HepG2 (cell line): Measurements from ENCODE around the gene PYY. TPM values are rescaled to one million over a fixed set of nuclear protein-coding genes. Genes with fewer than 3 reads are reported as not detected.

Source experiments
- ATAD3A ChIP-seq: sonication (generic); formaldehyde crosslinking; IDR thresholded peaks from 2 replicates; pipeline ENCODE4 v1.4.0; 2020; ENCODE audit warnings: missing genetic modification reagents
- BRCA1 ChIP-seq: sonication (generic); formaldehyde crosslinking; IDR thresholded peaks from 2 replicates; pipeline ENCODE4 v1.4.0; 2020; ENCODE audit warnings: missing genetic modification reagents
- DNMT1 ChIP-seq: sonication (generic); formaldehyde crosslinking; IDR thresholded peaks from 2 replicates; pipeline ENCODE4 v1.5.1; 2020; ENCODE audit warnings: mild to moderate bottlenecking, missing genetic modification reagents
- DRAP1 ChIP-seq: IDR thresholded peaks from 2 replicates; pipeline ENCODE4 v1.6.1; 2016; ENCODE audit warnings: missing genetic modification reagents, missing compliant biosample characterization
- EP300 ChIP-seq, 3 experiments: sonication (generic) in 1 of 3; formaldehyde crosslinking in 1 of 3; IDR thresholded peaks; 2 replicates each; pipeline versions ENCODE4 v1.5.1 to v1.6.1; 2011 to 2020; ENCODE audit warnings: low read depth in 2 of 3, low read length in 2 of 3, borderline replicate concordance in 1 of 3, improper control_type of control experiment in 1 of 3, mild to moderate bottlenecking in 1 of 3, missing genetic modification reagents in 1 of 3, moderate library complexity in 1 of 3
- ESRRA ChIP-seq: sonication (generic); formaldehyde crosslinking; IDR thresholded peaks from 2 replicates; pipeline ENCODE4 v1.5.1; 2020; ENCODE audit warnings: mild to moderate bottlenecking, low read depth, missing genetic modification reagents
- FIP1L1 ChIP-seq: fragments of 200-400 bp; formaldehyde crosslinking; IDR thresholded peaks from 2 replicates; pipeline ENCODE4 v1.6.1; 2018; ENCODE audit warnings: low read depth, mild to moderate bottlenecking, low read length, moderate library complexity, borderline replicate concordance; ENCODE audit not compliant: insufficient read depth
- FOXP1 ChIP-seq, 2 experiments: fragments of 450-650 bp in 1 of 2; IDR thresholded peaks; 2 replicates each; pipeline ENCODE4 v1.6.1; 2017 to 2018; ENCODE audit warnings: antibody characterized with exemption in 1 of 2
- KDM6A ChIP-seq: IDR thresholded peaks from 2 replicates; pipeline ENCODE4 v1.6.1; 2016; ENCODE audit warnings: low read depth
- KMT2A ChIP-seq: sonication (generic); formaldehyde crosslinking; IDR thresholded peaks from 2 replicates; pipeline ENCODE4 v1.4.0; 2020; ENCODE audit warnings: missing genetic modification reagents
- MAFF ChIP-seq: IDR thresholded peaks from 2 replicates; pipeline ENCODE4 v1.6.1; 2011; ENCODE audit warnings: low read depth, low read length, improper control_type of control experiment
- MXD1 ChIP-seq: sonication (generic); formaldehyde crosslinking; IDR thresholded peaks from 2 replicates; pipeline ENCODE4 v1.4.0; 2020; ENCODE audit warnings: mild to moderate bottlenecking, missing genetic modification reagents
- MXI1 ChIP-seq: IDR thresholded peaks from 3 replicates; pipeline ENCODE4 v1.6.1; 2012; ENCODE audit warnings: low read depth, low read length, inconsistent platforms, borderline replicate concordance
- NONO ChIP-seq, 2 experiments: fragments of 450-650 bp in 1 of 2; sonication (generic) in 1 of 2; formaldehyde crosslinking in 1 of 2; IDR thresholded peaks in 1 of 2; conservative IDR thresholded peaks in 1 of 2; 2 replicates each; pipeline versions ENCODE4 v1.6.1 to v1.8.0; 2017 to 2022; ENCODE audit warnings: mild to moderate bottlenecking in 1 of 2, missing genetic modification reagents in 1 of 2, moderate library complexity in 1 of 2
- PITX1 ChIP-seq: sonication (generic); formaldehyde crosslinking; IDR thresholded peaks from 2 replicates; pipeline ENCODE4 v1.5.1; 2020; ENCODE audit warnings: mild to moderate bottlenecking, missing genetic modification reagents
- RCOR2 ChIP-seq: IDR thresholded peaks from 2 replicates; pipeline ENCODE4 v1.6.1; 2016; ENCODE audit warnings: missing biosample characterization, missing genetic modification reagents
- SIX1 ChIP-seq: sonication (generic); formaldehyde crosslinking; IDR thresholded peaks from 2 replicates; pipeline ENCODE4 v1.4.0; 2020; ENCODE audit warnings: missing genetic modification reagents, borderline replicate concordance
- TFDP1 ChIP-seq: IDR thresholded peaks from 2 replicates; pipeline ENCODE4 v1.6.1; 2016; ENCODE audit warnings: missing compliant biosample characterization, missing genetic modification reagents, borderline replicate concordance
- ZNF253 ChIP-seq: sonication (generic); formaldehyde crosslinking; IDR thresholded peaks from 2 replicates; pipeline ENCODE4 v1.8.0; 2022; ENCODE audit warnings: mild to moderate bottlenecking, missing genetic modification reagents, borderline replicate concordance
- ZNF296 ChIP-seq: sonication (generic); formaldehyde crosslinking; conservative IDR thresholded peaks from 2 replicates; pipeline ENCODE4 v1.5.0; 2020; ENCODE audit warnings: mild to moderate bottlenecking, missing genetic modification reagents
- ZNF564 ChIP-seq: sonication (generic); formaldehyde crosslinking; IDR thresholded peaks from 2 replicates; pipeline ENCODE4 v1.8.1; 2023; ENCODE audit warnings: mild to moderate bottlenecking, missing genetic modification reagents
- ZNF572 ChIP-seq: sonication (generic); formaldehyde crosslinking; IDR thresholded peaks from 2 replicates; pipeline ENCODE4 v1.5.1; 2020; ENCODE audit warnings: mild to moderate bottlenecking, missing genetic modification reagents
- ZNF614 ChIP-seq: IDR thresholded peaks from 2 replicates; pipeline ENCODE4 v1.6.1; 2018; ENCODE audit warnings: missing biosample characterization, missing genetic modification reagents, inconsistent platforms, borderline replicate concordance
- ZNF652 ChIP-seq: IDR thresholded peaks from 2 replicates; pipeline ENCODE4 v1.6.1; 2016; ENCODE audit warnings: low read depth, borderline replicate concordance
- ZNF713 ChIP-seq: sonication (generic); formaldehyde crosslinking; IDR thresholded peaks from 2 replicates; pipeline ENCODE4 v1.4.0; 2020; ENCODE audit warnings: mild to moderate bottlenecking, missing genetic modification reagents
- ZNF740 ChIP-seq: sonication (generic); formaldehyde crosslinking; IDR thresholded peaks from 2 replicates; pipeline ENCODE4 v1.4.0; 2020; ENCODE audit warnings: missing genetic modification reagents
- ZNF816 ChIP-seq: sonication (generic); formaldehyde crosslinking; IDR thresholded peaks from 2 replicates; pipeline ENCODE4 v1.8.0; 2022; ENCODE audit warnings: missing genetic modification reagents, mild to moderate bottlenecking, borderline replicate concordance
- polyA plus RNA-seq, 8 experiments: library from polyadenylated mRNA; depleted of rRNA in 3 of 8; stranded (reverse) in 7 of 8; unstranded in 1 of 8; fragments of >200 nt; fragmentation: Illumina TruSeq in 4 of 8; extraction: Trizol in 4 of 8; gene quantifications; 2 replicates each; pipeline versions ENCODE4 v1.2.1 to v1.2.3, GENCODE V29; 2011 to 2016; ENCODE audit warnings: low read depth in 4 of 8, missing spikeins in 1 of 8, mixed read lengths in 1 of 8; ENCODE audit not compliant: insufficient read depth in 1 of 8
- total RNA-seq, 5 experiments: library from RNA; depleted of rRNA; stranded (reverse); fragments of >200 nt; fragmentation: Illumina TruSeq; extraction: Trizol; gene quantifications; 2 replicates each; pipeline ENCODE4 v1.2.3, GENCODE V29; 2016; ENCODE audit warnings: low read depth in 1 of 5

PYY gene
- total and polyA plus RNA-seq, 2 of the 13 experiments (the other 11 are each of a cell fraction or from before 2014, with no cell fraction given): 0.25 TPM; not detected in 1

- TF ChIP-seq BRCA1 (CRISPR knock-in tag): peak; percentile 52; the same call in 1 of the 2 replicates
- peak; percentile 96; the same call in 1 of the 2 replicates for TF ChIP-seq ZNF816
- peak; percentile 55; the same call in 1 of the 2 replicates for TF ChIP-seq RCOR2 (CRISPR knock-in tag)
- peak; percentile 78; the same call in 1 of the 2 replicates for TF ChIP-seq ESRRA (CRISPR knock-in tag)
- peak; percentile 91; the same call in 1 of the 2 replicates for TF ChIP-seq ZNF572 (CRISPR knock-in tag)
- TF ChIP-seq TFDP1: peak; percentile 78; the same call in 1 of the 2 replicates
- no peak for TF ChIP-seq ZNF253
- peak; percentile 52; the same call in 1 of the 2 replicates for TF ChIP-seq KMT2A (CRISPR knock-in tag)
- peak in 1 of 2 experiments; percentile 77; a peak in 2 of 4 replicates for TF ChIP-seq EP300 (IDR thresholded peaks at IDR 0.05; ENCODE audit: low read depth in 2 of 2, low read length in 2 of 2)
- TF ChIP-seq EP300 (CRISPR knock-in tag; IDR thresholded peaks at IDR 0.05; ENCODE audit: borderline replicate concordance): peak; percentile 81; the same call in 1 of the 2 replicates
- TF ChIP-seq MXI1: 0 out of 3 replicates have a peak, but pooled peaks have one; percentile 40
- no peak for TF ChIP-seq MAFF
- TF ChIP-seq SIX1 (CRISPR knock-in tag): no peak
- TF ChIP-seq KDM6A: no peak; the same call in 1 of the 2 replicates
- no peak for TF ChIP-seq FOXP1 (IDR thresholded peaks at IDR 0.05)
- peak; percentile 84 for TF ChIP-seq FOXP1 (CRISPR knock-in tag; IDR thresholded peaks at IDR 0.05)
- no peak; the same call in 1 of the 2 replicates for TF ChIP-seq DRAP1 (CRISPR knock-in tag)
- TF ChIP-seq NONO (IDR thresholded peaks at IDR 0.05): no peak
- TF ChIP-seq NONO (CRISPR knock-in tag; conservative IDR thresholded peaks at IDR 0.05): peak; percentile 97
- TF ChIP-seq MXD1: peak; percentile 82
- no peak for TF ChIP-seq ZNF740 (CRISPR knock-in tag)
- 0 out of 2 replicates have a peak, but pooled peaks have one; percentile 66 for TF ChIP-seq ZNF614
- TF ChIP-seq ATAD3A: no peak
- TF ChIP-seq ZNF564: peak; percentile 93
- TF ChIP-seq ZNF652 (CRISPR knock-in tag): peak; percentile 16; the same call in 1 of the 2 replicates
- TF ChIP-seq PITX1 (CRISPR knock-in tag): peak; percentile 94
- TF ChIP-seq DNMT1: peak; percentile 88
- TF ChIP-seq FIP1L1: no peak
- peak; percentile 7; the same call in 1 of the 2 replicates for TF ChIP-seq ZNF296 (CRISPR knock-in tag)
- 0 out of 2 replicates have a peak, but pooled peaks have one; percentile 43 for TF ChIP-seq ZNF713 (CRISPR knock-in tag)
Measured at GRCh38 chr17:43983515-43984411, 30.0 kb upstream of the PYY start (continued).
